ENCODE measurements around the gene LRRC4C.

The LRRC4C gene

DNA sequence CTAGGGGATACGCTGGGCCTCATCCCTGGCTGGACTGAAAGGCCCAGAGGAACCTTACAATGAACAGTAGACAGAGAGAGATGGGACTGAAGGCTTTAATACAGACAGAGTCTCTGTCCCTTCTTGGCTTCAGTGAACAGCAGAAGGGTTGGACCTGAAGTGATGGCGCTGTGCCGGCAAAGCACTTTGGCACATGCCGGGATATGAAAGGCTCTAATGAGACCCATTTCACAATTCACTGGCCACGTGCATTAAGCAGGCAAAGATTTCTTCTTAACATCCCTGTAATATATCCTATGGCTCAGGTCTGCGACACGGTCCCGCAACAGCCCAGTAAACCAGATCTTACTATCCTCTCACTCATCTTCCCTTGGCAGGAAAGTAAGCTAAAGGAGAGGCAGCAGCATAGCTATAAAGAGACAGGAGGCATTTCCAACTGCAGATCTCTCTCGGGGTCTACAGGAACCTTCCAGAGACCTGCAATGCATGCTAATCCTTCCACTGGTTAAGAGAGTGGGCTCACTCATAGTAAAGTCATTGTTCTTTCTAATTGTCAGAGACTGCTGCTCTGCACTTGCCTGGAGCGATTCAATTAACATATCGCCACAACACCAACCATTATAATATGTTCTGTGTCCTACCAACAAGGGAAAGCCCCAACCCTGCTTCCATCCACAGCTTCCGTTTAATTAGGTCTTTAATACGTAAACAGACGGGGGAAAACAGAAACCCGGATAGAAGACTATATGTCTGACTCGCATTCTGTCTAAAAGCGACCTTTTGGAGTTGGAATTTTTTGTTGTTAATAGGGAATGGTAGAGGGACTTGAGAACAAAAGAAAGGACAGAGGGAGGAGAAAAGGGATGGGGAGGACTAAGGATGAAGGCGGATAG lies 1179.0 kb downstream of the LRRC4C start:
- no peak for DNase-seq

DNA sequence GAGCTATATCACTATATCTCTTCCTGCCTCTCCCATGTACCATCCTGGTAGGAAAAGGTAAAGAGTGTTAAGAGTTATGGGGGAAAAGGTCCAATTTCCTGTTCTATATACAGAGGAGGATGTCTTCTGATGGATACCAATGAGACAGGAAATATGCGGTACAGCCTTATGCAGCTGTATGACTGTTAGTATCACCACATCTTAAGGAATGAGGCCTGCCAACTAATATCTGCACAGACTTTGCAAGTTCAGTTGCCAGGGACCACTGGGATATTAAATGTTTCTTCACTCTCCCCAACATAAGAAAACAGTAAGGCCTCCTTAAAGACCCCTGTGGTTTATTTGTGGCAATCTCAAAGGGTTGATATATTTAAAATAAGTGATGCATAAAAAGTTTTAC lies 1182.5 kb downstream of the LRRC4C start:
- no peak for DNase-seq

DNA sequence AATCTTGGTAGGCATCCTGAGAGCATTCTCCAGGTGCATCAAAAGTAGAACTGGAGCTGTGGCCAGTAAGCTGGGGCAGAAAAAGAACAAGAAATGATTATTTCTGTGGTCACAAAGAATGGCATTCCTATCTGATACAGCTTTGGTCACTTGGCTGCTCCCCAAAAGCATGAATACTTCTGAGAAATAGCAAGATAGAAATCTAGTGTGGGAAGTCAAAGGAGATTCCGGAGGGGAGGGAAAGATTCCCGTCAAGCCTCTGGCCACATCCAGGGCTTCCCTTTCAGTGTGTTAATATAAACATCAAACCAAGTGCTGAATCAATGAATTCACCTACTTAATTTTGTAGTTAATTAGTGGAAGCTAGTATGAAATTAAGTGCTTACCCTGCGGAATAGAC lies 1185.4 kb downstream of the LRRC4C start:
- DNase-seq, result no peak

DNA sequence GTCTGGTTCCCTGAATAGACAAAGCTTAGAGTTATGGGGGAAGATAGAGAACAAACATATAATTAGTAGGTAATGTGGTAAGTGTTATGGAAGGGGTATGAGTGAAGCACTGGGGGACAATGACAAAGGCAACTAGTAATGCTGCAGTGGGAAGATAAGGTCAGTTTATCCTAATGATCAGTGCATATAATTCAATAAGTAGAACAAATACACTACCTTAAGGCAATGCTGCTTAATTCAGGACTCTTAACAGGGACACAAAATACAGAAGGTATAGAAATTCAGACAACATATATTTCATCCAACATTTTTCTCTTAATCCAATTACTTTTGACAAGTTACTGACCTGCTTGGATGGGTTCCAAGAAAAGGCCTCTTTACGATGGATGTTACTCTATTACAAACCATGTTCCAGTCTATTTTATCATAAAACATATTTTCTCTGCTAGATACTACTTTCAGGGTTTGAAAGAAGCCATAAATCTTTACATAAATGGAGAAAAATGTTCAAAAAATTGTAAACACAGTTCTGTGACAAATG lies 1186.2 kb downstream of the LRRC4C start:
- DNase-seq, result no peak

DNA sequence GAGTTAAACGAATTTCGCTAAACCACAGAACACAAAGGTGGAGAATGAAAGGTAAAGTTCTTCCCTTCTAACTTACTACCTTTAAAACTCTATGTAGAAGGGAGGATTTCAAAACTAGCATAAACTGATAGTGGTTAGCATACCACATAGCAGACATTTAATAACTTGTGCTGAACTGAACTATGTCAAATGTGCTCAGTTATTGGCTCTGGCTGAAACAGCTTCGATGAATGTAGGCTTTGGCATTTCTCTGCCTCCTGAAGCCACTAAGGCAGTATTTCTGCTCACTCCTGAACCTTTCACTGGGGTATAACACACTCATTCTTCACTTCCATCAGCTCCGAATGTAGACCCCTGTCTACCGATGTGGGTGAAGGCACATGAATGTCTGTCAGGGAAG lies 1188.1 kb downstream of the LRRC4C start:
- no peak for DNase-seq

DNA sequence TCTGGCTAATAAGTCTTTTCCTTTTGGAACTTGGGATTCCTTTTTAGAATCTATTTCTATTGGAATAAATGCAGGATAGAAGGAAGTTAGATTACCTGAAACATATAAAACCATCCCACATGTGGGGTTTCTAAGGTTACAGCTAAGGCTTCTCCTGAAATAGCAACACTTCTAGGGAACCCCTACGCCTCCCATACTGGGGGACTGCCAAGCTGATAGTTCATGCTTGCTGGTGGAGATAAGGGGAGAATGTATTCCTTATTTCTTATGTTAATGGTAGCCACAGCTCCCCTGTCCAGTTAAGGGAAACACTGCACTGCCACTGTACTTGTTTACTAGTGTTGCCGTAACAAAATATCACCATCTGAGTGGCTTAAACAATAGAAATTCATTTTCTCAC lies 1189.6 kb downstream of the LRRC4C start:
- DNase-seq, result no peak

DNA sequence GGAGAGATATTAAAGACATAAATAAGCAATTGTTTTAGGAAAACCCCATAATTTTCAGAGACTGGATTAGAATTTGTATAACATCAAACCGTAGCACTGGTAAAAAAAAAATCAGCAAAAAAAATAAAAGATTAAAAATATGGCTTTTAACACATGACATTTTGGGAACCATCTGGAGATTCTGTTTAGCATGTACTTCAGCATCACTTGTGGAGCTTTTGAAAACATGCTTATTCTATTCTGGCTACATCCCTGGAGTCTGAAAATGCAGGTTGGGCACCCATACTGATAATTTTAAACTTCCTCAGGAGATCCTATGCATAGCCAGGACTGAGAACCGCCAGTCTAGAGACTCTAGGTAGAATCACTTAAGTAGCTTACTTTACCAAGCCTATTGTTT lies 1190.9 kb downstream of the LRRC4C start:
- DNase-seq, result no peak

DNA sequence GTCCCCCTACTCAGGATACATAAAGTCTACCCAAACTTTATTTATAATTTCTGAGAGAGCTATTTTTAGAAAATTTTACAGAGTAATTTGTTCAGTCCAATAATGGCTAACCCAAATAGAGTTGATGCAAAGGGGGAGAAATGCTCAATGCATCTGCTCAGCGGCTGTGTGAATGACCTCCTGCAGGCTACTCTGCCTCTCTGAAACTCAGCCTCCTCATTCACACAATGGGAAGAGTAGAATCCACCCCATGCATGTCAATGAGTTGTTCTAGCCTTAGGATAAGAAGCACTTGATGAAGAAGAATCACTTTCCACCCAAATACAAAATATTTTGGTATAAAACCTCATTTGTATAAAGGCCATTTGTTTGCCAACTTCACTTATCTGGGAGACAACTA lies 1204.0 kb downstream of the LRRC4C start:
- no peak for DNase-seq

DNA sequence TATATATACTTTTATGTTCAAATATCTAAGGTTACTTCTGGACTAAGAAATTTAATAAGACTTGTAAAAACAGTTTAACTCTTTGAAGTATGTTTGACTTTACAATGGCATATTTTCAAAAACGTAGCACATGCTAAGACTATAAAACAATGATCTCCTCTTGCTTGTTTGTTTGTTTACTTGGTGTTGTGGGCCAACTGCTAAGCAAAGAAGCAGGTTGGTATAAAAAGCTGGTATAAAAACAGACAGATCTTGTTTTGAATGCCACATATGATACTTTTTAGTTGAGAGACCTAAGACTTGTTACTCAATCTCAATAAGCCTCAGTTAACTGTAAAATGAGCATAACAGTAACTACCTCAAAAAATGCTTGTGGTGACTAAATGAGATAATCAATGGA lies 1206.3 kb downstream of the LRRC4C start:
- DNase-seq, result no peak

DNA sequence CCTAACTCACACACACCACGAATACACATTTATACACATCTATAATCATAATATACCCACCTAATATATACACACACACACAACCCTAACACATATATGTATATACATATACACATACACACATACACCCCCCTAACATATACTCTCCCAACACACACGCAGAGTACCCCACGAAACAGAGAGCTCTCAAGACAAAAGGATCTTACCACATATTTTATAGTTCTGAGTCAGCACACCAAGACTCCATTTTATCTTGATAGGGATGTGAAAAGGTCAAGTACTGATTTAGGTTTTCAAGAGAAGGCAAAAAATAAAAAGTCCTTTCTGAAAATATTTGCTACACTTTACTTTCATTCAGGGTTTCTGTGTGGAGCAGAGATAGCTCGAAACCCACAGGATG lies 1207.2 kb downstream of the LRRC4C start:
- no peak for DNase-seq

DNA sequence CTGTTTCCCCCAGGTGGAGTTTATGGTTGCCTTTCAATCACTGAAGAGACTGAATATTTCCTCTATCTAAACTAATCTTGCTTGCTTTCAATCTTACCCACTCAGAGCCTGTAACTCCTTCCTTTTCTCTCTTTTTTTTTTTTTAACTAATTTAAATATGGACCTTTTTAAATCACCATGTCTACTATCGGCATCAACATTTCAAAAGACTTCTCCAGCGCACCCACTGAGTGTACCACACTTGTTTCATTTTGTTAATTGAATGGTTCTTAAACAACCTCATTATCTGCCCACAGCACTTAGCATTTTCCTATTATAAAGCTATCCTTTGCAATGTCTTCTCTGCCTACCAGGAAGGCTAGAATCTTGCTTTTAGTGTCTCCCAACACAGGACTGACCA lies 1212.5 kb downstream of the LRRC4C start:
- DNase-seq, result no peak

DNA sequence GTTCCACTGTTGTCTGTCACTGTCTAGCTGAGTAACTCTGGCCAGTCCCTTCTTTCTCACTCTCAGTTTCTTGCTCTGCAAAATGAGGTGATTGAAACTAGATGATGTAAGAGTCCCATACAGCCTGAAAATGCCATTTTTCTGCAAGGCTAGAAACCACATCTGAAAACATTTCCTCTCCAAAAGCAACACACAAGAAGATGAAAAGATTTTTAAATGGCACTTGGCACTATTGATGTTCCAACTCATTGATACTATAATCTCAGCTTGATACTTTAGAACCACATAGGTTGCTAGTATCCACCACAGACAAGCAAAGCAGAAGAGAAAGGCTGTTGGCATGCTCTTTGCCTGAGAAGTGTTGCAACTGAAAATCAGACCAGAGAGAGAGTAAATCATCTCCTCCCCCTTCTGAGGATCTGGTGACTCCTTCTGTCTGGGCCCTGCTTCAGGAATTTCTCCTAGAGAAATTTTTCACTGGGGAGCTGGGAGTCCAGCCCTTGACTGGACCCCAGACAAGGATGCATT lies 1217.9 kb downstream of the LRRC4C start:
- no peak for DNase-seq

DNA sequence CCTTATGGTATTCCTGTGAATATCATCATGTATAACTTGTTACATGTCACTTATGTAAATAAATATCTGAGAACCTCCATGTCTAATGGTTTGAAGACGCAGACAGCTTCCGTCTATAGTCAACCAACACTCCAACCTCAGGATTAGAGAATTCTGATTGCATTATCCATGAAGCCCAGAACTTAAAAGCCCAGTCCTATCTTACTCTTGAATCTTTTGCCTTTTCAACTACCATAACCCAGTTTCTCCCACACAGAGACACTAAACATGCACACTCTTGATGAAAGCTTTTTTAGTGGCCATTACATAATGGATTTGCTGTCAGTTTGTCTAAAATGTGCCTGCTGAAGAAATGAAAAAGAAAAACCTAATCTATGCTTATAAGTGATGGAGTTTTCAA lies 1219.2 kb downstream of the LRRC4C start:
- no peak for DNase-seq

DNA sequence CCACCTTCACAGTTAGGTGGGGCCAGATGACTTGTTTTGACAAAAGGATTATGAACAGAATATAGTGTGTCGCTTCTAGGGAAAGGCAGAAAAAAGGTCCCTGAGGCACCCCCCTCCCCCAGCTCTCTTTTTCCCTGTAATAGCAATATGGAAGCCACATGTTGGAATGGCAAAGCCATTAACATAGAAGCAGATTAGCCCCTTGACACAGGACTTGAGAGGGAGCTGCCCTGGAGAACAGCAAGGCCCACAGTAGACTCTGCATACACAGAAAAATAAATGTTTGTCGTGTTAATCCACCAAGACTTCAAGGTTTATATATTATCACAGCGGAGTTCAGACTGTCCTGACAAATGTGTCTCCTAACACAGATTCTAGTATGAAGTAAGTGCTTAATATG lies 1222.9 kb downstream of the LRRC4C start:
- no peak for DNase-seq

DNA sequence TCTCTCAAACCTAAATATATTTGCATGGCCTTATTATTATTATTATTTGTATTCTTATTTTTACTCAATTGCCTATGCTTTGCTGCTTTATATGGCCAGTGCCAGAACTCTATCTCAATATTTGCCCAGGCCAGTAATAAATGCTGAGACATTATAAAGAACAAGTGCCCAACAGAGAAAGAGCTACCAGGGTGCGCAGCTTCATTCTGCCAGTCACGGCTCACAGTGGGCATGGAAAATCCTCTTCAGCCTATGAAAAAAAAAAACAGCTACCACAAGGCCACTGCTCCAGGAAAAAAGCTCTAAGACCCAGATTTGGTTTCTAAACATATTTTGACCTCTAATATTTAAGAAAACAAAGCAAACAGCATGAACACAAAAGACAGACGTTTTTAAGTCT lies 1223.6 kb downstream of the LRRC4C start:
- no peak for DNase-seq

DNA sequence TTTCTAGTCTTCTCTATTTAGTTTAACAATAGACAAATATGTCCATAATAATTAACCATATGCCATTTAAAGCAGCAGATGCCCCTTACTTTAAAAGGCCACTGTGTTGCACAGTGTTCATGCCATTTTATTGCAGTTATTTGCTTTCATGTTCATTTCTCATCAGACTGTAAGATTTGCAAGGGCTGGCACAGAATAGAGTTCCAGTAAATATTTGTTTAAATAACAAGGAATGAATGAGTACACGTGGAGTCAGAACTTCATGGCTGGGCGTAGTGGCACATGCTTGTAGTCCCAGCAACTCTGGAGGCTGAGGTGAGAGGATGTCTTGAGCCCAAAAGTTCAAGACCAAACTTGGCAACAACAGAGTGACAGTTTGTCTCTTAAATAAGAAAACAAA lies 1228.6 kb downstream of the LRRC4C start:
- DNase-seq, result no peak

DNA sequence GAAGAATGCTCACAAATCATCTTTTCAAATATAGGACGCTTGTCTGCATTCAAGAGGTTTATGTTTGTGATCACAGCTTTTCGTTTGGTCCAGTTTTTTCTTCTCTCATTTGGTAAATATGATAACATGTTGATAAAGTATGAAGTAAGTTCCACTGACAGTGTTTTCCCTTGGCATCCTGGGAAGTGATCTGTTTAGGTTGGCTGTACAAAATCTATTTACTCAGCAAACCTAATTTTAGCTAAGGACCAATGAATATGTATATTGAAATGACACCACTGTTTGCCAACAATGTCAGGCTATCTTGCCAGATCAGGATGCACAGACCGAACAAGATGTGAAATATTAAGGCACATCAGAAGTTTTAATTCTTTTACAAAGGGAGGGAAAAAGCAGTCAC lies 1230.8 kb downstream of the LRRC4C start:
- DNase-seq, result no peak

DNA sequence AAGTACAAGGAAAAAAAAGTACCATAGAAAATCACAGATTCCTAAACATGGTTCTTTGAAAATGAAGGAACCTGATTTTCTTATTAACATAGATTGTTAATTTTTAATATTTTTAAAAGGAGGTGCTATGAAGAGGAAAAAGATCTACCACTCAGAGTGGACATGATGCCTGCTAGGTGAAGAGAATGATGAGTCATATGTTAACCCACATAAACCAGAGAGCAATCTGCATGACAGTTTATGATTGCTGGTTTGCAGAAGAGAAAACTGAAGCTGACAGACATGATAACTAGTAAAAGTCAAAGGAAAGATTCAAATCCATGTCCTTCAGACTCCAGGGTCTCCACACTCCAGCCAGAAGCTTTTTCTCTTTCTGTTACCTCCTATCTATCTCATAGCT lies 1231.7 kb downstream of the LRRC4C start:
- DNase-seq, result no peak

DNA sequence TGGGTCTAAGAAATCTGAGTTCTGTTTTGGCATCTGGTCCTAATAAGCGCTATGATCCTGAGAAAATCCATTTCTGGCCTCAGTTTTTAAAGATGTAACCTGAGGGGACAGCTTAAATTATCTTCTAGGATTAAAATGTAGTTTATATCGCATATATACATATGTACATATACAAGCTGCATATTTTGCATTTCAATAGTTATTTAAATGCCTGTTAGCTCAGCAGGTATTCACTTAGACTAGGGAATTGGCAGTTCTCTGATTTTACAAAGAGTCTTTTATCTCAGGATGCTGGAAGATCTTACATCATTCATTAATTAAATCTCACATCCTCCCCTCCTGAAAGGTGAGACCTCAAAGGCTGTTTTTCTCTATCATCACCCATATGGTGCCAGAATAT lies 1232.8 kb downstream of the LRRC4C start:
- no peak for DNase-seq

DNA sequence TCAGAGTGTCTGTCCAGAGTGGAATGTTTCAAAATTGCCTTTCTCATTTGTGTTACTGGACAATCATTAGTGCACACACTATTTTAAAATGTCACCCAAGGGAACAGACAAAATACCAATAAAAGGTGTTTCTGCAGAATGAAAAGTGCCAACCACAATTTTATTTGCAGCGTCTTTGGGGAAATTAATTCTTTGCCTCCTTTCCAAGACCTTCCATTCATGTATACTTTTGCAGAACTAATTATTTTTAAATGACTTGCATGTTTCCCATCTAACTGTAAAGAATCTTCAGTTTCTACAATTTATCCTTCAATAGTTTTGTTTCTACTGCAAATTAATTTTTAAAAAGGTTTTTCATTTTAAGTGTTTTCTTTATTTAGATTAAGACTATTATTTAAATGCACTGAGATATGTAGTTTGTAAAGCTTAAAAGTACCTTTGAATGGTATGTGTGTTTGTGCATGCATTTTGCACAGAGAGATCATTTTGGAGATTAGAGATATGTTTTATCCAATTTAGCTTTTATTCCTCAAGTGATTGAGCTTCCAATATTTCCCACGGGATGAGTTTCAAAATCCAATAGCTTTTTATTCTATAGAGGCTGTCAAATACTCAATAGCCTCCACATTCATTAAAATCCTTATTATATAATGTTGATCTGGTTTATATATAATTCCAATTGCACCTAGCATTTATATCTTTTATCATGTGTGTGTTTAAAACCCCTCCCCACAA lies 1235.7 kb downstream of the LRRC4C start:
- DNase-seq, result no peak

DNA sequence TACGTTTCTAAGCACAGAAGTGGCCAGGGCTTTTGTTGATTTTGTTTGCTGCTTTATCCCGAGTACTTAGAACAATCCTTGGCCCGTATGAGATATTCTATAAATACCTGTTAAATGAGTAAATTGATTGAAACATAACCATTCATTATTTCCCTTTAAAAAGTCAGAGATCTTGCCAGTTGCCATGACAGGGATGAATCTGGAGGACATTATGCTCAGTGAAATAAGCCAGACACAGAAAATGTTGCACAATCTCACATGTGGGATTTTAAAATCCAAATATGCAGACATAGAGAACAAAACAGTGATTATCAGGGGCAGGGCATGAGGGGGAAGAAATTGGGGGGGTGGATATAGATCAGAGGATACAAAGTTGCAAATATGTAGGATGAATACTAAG lies 1240.1 kb downstream of the LRRC4C start:
- DNase-seq, result no peak

DNA sequence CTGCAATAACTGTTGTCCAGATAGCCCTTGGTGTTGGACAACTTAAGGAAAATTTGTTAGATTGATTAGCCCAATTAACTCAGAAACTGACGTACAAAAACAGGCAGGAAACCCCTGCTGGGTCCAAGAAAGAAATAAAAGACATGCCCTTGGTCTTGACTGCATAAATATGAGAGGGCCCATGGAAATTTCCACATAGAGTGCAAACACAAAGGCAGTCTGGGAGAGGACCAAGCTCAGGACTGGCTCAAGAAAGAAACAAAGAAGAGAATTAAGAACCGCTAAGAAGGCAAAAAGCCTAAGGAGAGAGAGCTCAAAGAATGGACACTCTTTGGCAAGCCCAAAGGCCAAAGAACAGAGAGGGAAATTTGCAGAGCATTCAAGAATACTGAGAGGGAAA lies 1243.9 kb downstream of the LRRC4C start:
- DNase-seq, result no peak

DNA sequence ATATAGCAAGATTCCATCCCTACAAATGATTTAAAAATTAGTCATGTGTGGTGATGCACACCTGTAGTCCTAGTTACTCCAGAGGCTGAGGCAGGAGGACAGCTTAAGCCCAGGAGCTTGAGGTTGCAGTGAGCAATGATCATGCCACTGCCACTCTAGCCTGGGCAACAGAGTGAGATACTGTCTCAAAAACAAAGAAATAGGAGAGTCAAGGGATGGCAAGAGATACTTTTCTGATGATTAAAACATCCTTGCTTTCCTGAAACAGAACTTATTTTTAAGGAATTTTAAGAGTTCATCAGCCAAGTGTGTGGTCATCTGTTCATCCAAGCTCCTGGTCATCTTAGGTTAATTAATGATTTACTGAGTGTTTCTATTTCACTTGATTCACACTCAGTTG lies 1252.0 kb downstream of the LRRC4C start:
- no peak for DNase-seq

DNA sequence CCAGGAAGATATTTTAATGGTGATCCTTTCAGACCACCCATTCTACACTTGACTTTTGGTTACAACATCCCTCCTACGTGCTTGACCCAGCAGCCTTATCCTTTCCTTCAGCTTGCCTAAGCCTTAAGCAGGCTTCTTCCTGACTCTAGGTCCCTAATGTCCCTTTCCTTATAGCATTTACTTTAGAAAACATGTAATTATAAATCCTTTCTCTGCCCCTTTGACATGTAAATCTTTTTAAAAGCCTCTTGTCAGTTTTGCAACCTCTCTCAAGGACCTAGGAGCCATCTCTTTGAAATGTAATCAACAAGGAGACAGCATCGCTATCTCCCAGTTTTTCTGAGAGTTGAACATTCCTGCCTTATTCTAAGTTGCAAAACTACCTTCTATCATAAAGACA lies 1255.2 kb downstream of the LRRC4C start:
- DNase-seq, result no peak
